HG02798 (cell line): ENCODE data around the gene KAZN.

ENCODE experiments used
- ATAC-seq: cut with Tn5 transposase; IDR thresholded peaks from one replicate; pipeline ENCODE4 v1.9.1; 2021; ENCODE audit warnings: mild to moderate bottlenecking; ENCODE audit not compliant: unreplicated experiment, poor library complexity

Gene KAZN

GRCh38 chr1:14666373-14666772 is 67.9 kb downstream of the KAZN start:
- no peak for ATAC-seq

GRCh38 chr1:14666962-14667650 is 68.6 kb downstream of the KAZN start:
- ATAC-seq, result no peak

- no peak for ATAC-seq
Observed at GRCh38 chr1:14667651-14667984, 69.1 kb downstream of the KAZN start.

GRCh38 chr1:14668538-14668937 is 70.1 kb downstream of the KAZN start:
- ATAC-seq, result no peak

- ATAC-seq, result no peak
Observed at GRCh38 chr1:14672005-14672404, 73.5 kb downstream of the KAZN start.

- no peak for ATAC-seq
Observed at GRCh38 chr1:14674030-14674429, 75.5 kb downstream of the KAZN start.

- ATAC-seq, result no peak
Observed at GRCh38 chr1:14676400-14676799, 77.9 kb downstream of the KAZN start.

GRCh38 chr1:14677292-14677971 is 78.9 kb downstream of the KAZN start:
- ATAC-seq, result no peak

- no peak for ATAC-seq
Observed at GRCh38 chr1:14678011-14678638, 79.6 kb downstream of the KAZN start.

GRCh38 chr1:14679027-14679688 is 80.7 kb downstream of the KAZN start:
- no peak for ATAC-seq

GRCh38 chr1:14681182-14681581 is 82.7 kb downstream of the KAZN start:
- ATAC-seq, result no peak

- ATAC-seq, result no peak
Observed at GRCh38 chr1:14682941-14683621, 84.6 kb downstream of the KAZN start.

GRCh38 chr1:14685078-14685477 is 86.6 kb downstream of the KAZN start:
- no peak for ATAC-seq

GRCh38 chr1:14686701-14687100 is 88.2 kb downstream of the KAZN start:
- no peak for ATAC-seq

GRCh38 chr1:14687147-14687546 is 88.7 kb downstream of the KAZN start:
- ATAC-seq, result no peak

- no peak for ATAC-seq
Observed at GRCh38 chr1:14689996-14690615, 91.6 kb downstream of the KAZN start.

- ATAC-seq, result no peak
Observed at GRCh38 chr1:14693949-14694348, 95.5 kb downstream of the KAZN start.

- ATAC-seq, result no peak
Observed at GRCh38 chr1:14694589-14694988, 96.1 kb downstream of the KAZN start.

- no peak for ATAC-seq
Observed at GRCh38 chr1:14696761-14697160, 98.3 kb downstream of the KAZN start.

- no peak for ATAC-seq
Observed at GRCh38 chr1:14697353-14697752, 98.9 kb downstream of the KAZN start.
